Stimulated activated CD4-positive, alpha-beta T cell treated with anti-CD3 and anti-CD28 coated beads, Interleukin-2, amount 100 ng/mL, for 4 hours (primary cell): ENCODE data around the gene NDOR1.
A peak's percentile ranks its signal among the peaks of the same experiment; 100 is the strongest.

Source experiments
- DNase-seq: peaks from one replicate; pipeline ENCODE4 v3.0.0-alpha.2; 2020; ENCODE audit warnings: low read depth

NDOR1 gene

DNA sequence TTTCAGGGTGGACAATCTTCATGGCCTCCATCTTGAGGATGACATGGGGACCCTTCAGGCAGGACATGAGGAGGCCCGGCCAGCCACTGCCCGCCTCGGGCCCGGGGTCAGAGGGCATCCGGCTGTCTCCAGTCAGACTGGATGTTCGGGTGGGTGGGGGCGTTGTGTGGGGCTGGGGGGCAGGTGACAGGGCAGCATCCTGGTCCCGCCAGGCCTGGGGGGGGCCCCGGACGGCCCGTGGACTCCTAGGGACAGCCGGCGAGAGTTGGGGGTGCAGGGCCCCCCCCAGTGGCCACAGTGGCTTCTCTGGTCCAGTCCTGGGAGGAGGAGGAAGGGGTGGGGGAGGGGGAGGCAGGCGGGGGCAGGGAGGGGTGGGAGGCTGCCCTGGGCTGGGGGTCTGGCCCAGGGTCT, 15.6 kb downstream of the NDOR1 start:
- DNase-seq = no peak

DNA sequence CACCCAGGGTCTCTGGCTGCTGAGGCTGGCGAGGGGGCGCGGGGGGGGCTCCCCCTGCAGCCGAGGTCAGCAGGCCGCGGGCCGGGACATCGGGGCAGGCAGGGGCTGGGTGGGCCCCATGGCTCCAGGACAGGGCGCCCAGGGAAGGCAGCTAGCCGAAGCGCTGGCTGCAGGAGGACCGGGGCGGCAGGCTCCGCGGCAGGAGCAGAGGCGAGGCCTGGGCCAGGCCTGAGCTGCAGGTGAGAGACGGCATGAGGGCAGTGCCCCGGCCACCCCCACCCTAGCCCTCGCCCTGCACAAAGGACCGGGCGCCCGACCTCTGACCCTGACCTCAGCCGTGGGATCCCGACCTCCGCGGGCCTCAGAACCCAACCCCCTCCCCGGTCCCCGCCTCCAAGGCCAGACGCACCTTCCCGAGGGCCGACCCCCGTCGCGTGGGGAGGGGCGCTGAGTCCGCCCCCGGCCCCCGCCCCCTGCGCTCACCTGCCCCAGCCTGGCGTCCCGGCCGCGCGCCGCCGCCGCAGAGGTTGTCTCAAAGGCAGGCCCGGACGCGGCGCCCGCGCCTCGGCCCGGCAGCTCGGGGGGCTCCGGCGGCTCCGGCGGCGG, 16.1 kb downstream of the NDOR1 start:
- no peak for DNase-seq

DNA sequence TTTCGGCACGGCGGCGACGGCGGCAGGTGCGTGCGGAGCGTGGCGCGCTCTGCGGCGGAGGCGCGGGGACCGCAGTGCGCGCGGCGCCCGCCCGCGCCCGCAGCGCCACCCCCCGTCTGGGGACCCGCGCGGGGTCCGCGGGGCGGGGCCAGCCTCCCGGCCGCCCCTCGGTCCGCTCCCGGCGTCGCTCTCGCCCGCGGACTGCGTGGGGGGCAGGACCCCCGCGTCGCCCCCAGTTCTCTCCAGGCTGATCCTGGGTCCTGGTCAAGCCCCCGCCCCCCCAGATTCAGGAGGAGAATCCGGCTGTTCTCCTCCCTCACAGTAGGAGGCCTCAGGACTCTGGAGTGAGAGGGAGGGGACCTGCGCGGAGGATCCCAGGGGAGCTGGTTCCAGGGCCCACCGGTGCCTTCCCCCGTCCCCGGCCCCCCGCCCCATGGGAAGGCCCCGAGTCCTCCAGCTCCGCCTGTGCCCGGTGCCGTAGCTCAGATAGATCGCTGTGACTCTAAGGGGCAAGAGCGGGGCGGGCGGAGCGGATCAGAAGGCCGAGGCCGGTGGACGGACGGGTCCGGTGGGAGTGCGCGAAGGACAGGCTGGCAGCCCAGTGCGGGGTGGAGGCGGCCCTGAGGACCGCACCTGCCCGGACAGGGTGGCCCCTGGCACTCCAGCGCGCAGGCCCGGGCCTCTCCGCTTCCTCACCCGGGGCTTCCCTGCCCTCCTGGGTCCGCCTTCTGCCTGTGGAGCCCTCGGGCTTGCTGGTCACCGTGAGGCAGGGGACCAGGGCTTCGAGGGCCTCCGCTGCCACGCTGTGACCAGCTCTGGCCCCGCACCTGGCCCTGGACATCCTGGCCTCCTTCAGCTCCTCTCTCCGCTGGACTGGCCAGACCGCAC, 16.9 kb downstream of the NDOR1 start, which contains the start of gene RNF208:
Gene RNF208 (minus strand): TSS at position 51 of the 888 bp plus-strand sequence. CDS start 1,028 bp downstream, outside the sequence.
- DNase-seq = no peak

DNA sequence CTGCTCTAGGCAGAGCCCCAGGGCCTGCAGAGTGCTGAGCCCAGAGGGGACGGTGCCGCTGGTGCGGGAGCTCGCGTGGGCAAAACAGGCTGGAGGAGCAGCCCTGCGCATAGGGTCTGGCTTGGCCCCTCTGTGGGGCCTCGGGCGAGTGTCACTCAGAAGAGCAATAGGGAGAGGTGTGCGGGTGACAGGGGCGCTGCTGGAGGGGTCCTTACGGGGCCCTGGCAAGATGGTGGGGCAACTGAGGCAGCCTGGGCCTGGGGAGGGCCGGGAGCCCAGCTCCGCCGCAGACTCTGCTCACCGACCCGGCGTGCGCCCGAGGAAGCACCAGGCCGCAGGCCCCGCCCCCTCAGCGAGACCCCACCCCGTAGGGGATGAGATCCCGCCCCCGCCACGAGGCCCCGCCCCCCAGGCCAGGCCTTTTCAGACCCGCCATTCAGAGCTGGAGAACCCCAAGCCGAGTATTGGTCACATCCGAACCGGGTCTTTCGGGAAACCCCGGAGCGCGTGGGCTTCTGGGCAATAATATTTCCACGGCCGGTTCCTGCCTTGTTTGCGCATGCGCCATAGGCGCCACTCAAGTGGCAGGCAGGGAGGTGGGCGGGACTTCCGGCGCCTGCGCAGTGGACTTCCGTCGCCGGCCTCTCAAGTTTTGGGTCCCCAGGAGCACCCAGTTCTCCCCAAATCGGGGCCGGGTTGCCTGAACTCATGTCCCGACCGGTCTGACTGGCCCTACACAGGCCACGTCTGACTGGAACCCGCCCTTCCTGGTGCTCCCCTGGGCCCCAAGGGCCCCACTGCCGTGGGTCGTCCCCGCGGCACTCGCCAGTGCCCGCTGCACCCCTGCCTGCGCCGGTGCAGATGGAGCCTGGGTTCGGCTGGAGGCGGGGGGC, 17.8 kb downstream of the NDOR1 start:
- peak; percentile 98 for DNase-seq

DNA sequence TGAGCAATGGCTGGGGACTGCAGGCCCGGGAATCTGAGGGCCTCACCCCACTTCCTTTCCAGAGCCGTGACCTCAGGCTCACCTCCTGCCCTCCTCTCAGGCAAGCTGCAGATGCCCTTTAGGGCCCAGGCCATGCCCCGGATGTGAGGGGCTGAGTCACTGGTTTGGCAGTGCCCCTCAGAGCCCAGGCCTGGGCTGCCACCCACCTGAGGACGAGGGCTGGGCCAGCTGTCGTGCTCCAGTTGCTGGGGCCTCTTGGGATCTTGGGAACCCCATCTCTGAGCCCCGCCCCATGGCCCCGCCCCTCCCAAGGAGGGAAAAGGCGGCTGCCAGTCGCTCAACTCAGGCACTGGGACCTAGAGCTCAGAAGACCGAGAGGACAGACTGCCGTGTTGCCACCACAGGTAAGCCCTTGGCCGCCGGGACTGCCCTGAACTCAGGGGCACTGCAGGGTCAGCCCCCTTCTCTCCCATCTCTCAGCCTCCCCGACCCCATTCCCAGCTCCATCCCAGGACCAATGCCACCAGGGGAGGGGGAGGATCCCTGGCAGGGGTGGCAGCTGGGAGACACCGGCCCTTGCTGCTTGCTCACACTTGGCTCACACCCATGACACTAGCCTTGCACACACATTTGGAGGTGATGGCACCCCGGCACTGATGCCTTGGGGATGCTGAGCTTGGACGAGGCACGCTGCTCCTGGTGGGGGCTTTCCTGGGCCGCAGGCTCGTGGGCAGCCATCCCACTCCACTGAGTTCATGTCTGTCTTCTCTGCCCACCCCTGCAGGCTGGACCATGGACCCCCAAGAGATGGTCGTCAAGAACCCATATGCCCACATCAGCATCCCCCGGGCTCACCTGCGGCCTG, 19.6 kb downstream of the NDOR1 start, which contains the start of gene CYSRT1:
Gene CYSRT1 (plus strand): TSS at position 345 of the 865 bp plus-strand sequence. CDS start 448 bp downstream, at position 793.
- DNase-seq = no peak

DNA sequence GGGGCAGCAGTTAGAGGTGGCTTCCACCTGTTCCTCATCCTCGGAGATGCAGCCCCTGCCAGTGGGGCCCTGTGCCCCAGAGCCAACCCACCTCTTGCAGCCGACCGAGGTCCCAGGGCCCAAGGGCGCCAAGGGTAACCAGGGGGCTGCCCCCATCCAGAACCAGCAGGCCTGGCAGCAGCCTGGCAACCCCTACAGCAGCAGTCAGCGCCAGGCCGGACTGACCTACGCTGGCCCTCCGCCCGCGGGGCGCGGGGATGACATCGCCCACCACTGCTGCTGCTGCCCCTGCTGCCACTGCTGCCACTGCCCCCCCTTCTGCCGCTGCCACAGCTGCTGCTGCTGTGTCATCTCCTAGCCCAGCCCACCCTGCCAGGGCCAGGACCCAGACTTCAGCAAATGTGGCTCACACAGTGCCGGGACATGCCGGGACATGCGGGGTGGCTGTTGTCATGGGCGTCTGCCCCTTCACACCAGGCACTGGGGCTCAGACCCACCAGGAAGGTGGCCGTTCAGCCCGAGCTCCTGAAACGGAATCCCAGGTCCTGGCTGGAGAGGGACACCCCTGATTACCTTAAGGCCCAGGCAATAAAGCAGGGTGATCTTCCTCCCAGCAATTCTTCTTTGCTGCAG, 20.3 kb downstream of the NDOR1 start:
- no peak for DNase-seq

DNA sequence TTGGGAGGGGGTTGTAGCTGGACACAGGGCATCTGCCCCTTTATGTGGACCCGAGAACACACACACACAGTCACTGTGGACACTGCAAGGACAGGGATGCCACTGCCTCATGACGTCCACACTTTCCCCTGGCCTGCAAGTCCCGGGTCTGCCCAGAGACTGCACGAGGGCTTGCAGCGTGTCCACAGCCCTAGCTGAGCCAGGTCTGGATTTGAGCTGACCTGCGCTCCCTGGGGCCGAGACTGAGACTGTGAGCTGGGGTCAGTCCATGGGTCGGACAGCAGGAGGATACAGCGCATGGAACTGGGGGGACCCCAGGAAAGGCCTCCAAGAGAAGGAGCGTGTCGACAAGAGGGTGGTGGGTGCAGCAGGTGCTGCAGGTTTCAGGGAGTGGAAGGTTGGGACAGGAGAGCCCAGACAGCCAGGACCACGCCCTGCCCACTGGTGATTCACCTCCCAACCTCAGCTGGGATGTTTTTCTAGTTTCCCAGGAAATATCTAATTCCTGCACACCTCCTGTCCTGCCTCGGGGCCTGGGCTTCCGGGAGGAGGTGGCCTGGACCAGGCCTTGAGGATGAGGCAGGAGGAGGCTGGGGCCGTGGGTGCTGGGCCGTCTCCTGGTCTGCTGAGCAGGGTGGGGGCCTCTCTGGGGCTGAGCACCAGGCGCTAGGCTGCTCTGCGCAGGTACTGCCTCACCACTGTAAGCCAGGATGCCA, 21.0 kb downstream of the NDOR1 start:
- DNase-seq = no peak

DNA sequence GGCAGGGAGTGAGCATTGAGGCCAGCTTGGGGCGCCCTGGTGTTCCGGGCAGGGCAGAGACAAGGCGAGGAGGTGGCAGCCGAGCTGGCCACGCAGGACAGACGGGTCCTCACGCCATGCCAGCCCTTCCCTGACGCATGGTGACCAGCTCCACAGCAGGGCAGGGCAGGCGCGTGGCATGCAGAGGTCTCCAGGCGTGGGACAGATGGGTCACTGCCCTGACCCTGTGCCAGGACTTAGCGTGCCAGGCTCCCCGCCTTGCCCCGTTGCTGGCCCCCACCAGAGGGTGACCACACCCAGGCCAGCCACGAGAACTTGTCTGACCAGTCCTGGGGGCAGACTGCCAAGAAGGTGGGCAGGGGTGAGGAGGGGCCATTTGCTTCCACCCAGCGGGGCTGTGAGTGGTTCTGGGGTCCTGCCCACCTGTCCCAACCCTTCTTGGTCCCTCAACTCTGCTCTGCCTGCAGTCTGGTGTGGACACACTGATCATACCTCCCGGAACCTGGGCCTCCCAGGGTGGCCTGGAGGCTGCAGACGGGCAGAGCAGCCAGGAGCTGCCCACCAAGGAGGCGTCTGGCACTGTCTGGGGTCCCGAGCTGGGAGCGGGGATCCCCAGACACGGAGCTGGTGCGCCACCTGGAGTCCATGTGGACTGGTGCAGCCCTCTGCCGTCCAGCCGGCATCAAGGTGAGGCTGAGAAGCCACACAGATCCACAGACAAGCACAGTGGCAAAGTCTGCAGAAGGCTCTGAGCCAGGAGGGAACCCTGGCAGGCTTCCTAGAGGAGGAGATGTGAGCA, 21.8 kb downstream of the NDOR1 start, which contains the start of gene RNF224:
Gene RNF224 (plus strand): TSS at position 449 of the 799 bp plus-strand sequence. CDS start 834 bp downstream, outside the sequence.
- peak; percentile 72 for DNase-seq

DNA sequence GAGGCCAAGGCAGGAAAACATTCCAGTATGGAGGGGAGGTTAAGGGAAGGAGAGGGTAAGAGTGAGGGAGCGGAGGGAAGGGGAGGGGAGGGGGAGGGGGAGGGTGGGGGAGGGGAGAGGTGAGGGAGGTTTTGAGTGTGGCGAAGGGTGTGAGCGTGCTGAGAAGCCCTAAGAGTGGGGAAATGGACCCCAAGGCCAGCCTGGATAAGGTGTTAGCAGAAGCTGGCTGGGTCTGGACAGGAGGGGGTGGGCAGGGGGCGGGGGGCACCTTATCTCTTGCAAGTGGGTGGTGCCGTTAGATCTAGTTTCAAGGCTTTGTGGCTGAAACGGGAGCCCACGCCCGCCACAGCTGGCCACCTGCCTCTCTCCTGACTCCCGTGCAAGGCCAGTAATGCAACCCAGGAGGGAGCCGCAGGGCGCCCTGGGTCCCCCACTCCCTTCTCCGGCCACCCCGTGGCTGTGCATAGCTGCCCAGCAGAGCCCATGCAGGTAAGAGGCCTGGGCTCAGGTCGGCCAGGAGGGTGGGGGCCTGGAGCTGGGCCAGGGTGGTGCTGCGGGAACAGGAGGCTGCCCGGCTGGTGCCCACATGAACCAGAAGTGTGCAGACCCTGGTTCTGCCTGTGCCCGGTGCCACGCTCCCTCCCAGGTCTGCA, 22.5 kb downstream of the NDOR1 start:
- no peak for DNase-seq

DNA sequence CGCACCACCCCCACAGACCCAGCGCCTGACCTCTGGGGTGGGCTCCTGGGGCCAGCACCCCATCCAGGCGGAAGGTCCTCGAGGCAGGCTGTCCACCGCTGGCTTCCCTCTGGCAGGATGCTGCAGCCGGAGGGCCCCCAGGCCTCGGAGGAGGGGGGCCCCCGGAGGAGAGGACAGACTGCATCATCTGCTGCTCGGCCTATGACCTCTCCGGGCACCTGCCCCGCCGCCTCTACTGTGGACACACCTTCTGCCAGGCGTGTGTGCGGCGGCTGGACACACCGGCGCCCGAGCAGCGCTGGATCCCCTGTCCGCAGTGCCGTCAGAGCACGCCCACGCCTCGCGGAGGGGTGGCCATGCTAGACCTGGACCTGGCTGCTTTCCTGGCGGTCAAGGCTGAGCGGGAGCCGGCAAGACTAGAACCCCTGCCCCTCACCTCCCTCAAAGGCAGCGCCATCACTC, 23.0 kb downstream of the NDOR1 start:
- no peak for DNase-seq

DNA sequence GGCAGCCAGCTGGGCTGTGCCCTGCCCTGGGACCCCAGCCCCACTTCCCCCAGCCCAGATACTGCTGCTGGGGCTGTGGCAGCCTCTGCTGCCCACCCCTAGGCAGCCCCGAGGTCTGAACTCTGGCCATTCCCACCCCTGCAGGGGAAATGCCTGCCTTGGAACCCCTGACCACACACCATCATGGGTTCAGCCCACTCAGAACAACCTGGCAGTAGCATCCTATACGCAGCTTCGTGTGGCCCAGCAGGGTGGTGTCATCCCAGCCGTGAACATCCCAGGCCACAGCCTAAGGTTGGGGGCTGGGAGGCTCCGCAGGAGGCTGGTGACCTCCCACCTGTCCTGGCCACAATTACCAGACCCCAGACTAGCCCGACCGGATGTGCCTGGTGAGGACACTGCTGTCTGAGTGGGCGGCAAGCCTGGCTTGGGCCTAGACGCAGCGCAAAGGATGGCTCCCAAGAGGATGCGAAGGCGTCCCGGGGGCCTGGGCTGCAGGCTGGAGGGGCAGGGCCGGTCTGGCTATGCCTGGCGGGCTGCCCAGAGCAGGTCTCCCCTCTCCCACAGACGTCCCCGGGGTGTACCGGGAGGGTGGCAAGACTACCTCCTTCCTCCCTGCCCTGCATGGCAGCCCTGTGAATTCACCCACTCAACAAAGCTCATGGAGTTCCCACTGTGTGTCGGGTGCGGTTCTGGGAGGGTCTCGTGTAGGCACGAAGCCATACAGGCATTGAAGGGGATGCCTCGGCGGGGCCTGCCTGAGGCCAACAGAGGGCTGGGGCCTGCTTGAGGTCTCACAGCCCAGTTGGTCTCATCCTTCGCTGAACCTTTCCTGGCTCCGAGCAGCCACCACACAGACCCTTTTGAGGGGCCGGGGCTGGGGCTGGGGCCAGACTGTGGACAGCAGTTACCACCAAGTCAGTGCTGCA, 23.7 kb downstream of the NDOR1 start:
- no peak for DNase-seq

DNA sequence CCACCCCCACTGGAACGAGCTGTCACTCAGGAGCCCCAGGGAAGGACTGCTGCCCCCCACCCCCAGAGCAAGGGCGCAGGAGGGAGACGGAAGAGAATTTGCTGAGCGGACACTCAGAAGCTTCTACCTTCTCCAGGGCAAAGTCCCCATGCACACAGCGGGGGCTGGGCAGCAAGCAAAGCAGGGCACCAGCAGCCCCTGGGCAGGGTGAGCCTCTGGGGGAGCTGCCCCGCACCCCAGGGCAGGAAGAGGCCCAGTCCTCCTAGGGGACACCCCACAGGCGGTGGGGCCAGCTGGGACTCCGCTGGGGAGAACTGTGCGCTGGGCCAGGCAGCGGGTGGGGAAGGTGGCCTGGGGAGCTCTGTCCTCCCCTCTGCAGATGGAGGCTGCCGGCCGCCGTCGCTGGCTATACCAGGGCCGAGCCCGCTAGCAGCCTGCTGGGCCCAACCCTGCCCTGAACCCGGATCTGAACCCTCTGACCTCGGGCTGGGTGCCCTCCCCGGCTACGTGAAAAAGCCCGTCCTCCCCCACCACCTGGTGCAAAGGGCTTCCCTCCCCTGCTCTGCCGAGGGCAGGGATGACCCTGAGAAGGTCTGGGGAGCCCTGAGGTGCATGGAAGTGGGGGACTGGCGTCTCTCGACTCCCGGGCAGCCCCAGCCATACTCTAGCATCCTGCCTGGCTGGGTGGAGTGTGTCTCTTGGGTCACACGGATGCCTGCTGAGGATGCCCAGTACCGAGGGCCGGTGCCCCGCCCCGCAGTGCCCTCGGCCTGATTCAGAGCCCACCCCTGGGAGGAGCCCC, 24.6 kb downstream of the NDOR1 start:
- no peak for DNase-seq

DNA sequence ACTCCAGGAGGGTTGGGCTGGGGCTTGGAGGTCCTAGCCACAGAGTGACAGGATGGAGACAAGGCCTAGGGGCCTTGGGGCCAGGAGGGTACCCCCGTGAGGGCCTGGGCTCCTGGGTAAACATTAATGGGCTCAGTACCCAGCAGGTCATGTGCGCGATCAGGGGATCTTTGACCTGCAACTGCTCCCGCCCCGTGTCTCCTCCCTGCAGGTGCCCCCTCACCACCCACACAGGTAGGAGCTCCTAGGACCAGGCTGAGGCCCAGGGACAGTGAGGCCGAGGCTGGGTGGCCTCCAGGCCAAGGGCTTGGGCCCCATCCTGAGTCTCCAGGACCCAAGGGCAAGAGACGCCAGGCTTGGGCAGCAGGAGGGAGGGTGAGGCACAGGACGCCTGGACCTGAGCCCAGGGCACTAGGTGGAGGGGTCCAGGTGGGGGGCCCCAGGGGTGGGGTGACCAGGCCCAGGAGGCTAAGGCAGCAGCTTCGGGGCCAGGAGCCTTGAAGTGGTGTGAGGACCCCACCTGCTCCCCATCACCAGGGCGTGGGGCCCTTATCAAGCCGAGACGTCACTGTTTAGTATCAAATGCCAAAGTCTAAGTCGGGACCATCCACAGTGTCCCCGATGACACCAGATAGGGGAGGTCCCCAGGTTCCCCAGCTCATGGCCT, 25.3 kb downstream of the NDOR1 start, which contains the start of gene SLC34A3:
Gene SLC34A3 (plus strand): TSS at position 197 of the 667 bp plus-strand sequence. CDS start 802 bp downstream, outside the sequence.
- no peak for DNase-seq

DNA sequence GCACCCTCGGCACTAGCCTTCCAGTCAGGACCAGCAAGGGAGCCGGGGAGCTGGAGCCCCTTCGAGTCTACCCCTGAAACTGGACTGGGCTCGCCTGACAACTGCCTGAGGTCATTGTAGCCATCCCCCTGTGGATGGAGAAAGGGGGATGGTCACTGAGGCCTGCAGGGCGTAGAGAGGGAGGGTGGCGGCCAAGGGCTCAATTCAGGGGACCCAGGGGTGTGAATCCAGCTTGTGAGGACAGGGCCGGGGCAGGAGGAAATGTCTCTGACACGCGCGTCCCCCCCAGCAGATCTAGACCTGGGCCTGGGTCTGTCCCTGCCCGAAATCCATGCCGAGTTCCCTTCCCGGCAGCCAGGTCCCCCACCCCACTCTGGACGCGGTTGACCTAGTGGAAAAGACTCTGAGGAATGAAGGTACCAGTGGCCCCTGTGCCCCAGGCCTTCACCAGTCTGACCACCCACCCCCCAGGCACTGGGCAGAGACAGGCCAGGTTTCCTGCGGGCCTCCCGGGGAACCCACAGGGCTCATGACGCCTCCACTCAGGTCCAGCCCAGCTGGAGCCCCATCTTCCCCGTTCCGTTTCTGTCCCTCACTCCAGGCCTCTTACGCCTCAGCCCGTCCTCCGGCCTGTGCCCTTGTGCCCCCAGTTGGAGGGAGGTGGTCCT, 26.0 kb downstream of the NDOR1 start:
- no peak for DNase-seq

DNA sequence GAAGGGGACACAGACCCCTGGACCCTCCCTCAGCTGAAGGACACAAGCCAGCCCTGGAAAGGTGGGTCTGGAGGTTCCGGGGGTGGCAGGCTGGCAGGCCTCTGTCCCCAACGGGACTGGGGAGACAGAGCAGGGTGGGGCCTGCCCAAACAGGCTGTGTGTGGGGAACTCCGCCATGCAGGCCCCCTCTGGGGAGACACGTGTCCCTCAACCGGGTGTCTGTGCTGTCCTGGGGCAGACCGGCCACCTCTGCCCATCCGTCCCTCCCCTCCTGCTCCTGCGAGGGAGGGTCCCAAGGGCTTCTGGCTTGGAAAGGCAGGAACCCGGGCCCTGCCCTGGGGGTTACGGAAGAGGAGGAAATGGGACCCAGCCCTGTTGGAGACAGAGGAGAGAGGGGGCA, 26.6 kb downstream of the NDOR1 start:
- no peak for DNase-seq
